AG04449 (cell line): ENCODE results near the gene ZNF800.

Source experiments
- CTCF ChIA-PET: fragments of 350-600 bp; formaldehyde crosslinking; extraction: SDS; loops from one replicate; lab custom pipeline; 2021; ENCODE audit warnings: antibody characterized with exemption; lab: Yijun Ruan, JAX
- POLR2A ChIA-PET: fragments of 400-600, 350-600 bp; formaldehyde crosslinking; extraction: SDS; loops from one replicate; lab custom pipeline; 2020; ENCODE audit warnings: antibody characterized with exemption, inconsistent platforms; lab: Yijun Ruan, JAX
- DNase-seq: peaks from one replicate; pipeline ENCODE4 v3.0.0-alpha.2; 2010; ENCODE audit warnings: low read depth, low spot score
- H3K4me3 ChIP-seq: 2 replicates; pipeline ENCODE4 v1.5.1; 2011; ENCODE audit warnings: low read depth, mild to moderate bottlenecking, control low read depth, low read length
- TF ChIP-seq, protein P1 (sequence below): IDR thresholded peaks from one replicate; pipeline ENCODE4 v1.5.1; 2011; ENCODE audit warnings: mild to moderate bottlenecking, moderate library complexity, low read length, control low read depth, inconsistent platforms; ENCODE audit not compliant: insufficient read depth; ENCODE audit errors: missing control alignments

ZNF800 gene

DNA sequence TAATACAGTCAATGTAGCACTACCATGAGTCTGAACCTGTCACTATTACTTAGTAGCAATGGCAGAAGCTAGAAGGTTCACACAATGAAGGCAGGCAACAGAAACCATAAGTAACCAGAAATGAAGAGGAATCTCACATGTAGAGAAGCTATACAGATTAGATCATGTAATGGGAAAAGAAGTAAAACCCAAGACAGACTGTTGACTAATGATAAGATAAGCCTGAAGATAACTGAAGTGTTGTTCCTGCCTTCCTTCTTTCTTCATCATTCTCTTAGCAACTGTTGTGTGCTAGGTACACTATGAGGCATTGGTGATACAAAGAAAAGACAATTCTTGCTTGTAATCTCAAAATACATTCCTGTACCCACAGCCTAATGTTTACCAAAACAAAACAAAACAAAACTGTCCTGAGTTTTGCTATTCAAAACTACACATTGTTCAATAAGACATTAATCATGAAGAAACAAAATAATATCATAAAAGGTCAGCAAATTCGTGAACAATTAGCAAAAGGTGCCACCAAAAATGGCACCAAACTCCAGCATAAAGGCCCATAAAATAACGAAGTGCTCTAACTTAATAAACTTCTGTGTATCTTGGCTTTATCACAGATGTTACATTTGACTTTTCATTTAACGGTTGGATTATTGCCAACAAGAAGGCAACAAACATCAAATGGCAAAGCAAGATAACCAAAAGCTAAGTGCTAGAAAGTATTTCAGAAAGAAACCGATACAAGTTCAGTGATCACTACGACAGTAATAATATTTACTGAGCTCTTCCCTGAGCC lies 27.1 kb downstream of the ZNF800 start:
- H3K4me3 ChIP-seq, result no peak overlapping the region
- ChIA-PET CTCF (interaction anchor here (3.1 kb wide), 1 partner anchor 18 kb away, joined by 12 read pairs; no protein-coding TSS in a partner anchor), POLR2A (no interaction called here)
- TF ChIP-seq, protein P1, sequence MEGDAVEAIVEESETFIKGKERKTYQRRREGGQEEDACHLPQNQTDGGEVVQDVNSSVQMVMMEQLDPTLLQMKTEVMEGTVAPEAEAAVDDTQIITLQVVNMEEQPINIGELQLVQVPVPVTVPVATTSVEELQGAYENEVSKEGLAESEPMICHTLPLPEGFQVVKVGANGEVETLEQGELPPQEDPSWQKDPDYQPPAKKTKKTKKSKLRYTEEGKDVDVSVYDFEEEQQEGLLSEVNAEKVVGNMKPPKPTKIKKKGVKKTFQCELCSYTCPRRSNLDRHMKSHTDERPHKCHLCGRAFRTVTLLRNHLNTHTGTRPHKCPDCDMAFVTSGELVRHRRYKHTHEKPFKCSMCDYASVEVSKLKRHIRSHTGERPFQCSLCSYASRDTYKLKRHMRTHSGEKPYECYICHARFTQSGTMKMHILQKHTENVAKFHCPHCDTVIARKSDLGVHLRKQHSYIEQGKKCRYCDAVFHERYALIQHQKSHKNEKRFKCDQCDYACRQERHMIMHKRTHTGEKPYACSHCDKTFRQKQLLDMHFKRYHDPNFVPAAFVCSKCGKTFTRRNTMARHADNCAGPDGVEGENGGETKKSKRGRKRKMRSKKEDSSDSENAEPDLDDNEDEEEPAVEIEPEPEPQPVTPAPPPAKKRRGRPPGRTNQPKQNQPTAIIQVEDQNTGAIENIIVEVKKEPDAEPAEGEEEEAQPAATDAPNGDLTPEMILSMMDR, result no peak
- no peak for DNase-seq

DNA sequence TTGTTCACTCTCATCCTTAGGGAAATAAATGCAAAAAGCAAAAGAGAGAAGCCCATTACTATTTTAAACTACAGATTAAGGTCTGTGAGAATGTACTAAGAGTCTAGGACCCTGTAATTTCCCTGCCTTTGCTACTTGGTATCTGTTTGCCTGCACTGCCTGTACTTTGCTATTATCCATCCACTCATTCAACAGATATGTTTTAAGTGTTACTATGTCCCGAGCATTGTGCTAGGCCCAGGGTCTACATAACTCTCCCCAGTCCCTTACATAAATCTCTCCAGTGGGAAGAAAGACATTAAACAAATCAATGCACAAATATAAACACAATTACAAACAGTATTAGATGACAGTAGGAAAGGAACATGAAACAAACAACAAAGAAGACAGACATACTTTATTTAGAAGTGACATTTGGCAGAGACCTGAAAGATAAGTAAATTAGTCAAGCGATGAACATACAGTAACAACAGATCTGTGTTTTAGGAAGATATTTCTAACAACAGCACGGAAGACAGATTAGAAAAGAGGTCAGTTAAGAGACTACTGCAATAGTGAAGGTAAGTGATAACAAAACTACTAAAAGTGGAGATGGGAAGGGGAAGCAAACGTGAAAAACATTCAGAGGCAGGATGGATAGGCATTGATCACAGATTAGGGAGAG lies 30.0 kb downstream of the ZNF800 start:
- ChIA-PET CTCF (no interaction called here), POLR2A (interaction anchor here (1.0 kb wide), 1 partner anchor 30 kb away, joined by 3 read pairs; the partner anchor contains the start of gene ZNF800)
- no peak for DNase-seq
- TF ChIP-seq, protein P1, result no peak
- H3K4me3 ChIP-seq, result no peak overlapping the region

DNA sequence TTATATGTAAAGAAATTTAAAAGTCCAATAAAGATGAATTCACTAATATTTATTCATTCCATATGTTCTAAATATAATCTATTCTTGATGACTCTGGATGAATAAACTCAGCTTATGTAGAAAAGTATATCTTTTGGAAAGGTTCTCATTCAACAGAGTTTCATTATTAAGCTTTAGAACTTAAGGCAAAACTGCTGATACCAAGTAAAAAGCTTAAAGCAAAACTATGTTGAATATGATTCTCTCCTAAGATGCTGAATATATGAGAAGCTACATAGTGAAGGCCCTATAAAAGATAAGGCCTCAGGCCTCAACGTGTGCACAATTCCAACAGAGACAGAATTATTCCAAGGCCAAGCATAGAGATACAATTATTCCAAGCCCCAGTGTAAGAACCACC lies 30.8 kb downstream of the ZNF800 start:
- ChIA-PET POLR2A (interaction anchor here (1.0 kb wide), 1 partner anchor 31 kb away, joined by 3 read pairs; the partner anchor contains the start of gene ZNF800), CTCF (no interaction called here)
- TF ChIP-seq, protein P1, result no peak

DNA sequence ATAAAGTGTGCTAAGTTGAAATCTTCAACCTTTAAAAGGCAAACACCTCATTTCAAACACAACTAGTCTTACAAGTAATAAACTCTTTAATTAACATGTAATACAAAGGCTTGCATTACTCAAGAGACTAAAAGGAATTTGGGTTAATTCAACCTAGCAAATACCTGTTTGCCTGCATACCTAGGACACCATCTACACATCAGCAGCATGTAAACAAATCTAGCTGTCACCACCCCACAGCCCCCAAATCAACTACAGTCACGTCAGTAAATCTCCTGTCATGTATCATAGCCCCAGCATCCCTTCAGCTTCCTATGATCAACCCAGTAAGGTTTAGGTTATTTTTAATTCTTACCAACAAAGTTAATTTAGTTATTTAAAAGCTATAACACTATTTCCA lies 33.5 kb downstream of the ZNF800 start:
- no peak overlapping the region for H3K4me3 ChIP-seq
- ChIA-PET CTCF (interaction anchor here (1.3 to 1.8 kb wide), 2 partner anchors 10 kb away, joined by 3 to 15 read pairs; no protein-coding TSS in a partner anchor), POLR2A (no interaction called here)
- DNase-seq, result no peak
- TF ChIP-seq, protein P1, result no peak

More for the DNA sequence above, 30.8 kb downstream of the ZNF800 start:
- no peak overlapping the region for H3K4me3 ChIP-seq
- no peak for DNase-seq

DNA sequence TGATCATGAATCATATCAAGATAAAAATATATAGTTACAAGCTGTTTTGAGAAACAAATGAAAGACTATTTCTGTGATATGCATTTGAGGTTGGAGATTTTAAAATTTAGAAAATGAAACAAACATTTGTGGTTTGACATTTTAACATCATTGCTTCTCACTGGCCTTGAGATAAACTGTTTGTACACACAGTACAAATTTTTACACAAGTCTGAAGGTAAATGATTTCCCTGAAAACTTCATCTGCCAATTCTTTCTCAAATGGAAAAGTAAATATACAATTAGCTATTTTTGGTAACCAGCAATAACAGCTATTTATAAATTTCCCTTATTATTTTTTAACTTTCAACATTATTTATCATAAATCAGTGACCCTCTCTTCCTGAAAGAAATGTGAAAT lies 38.6 kb downstream of the ZNF800 start:
- no peak overlapping the region for H3K4me3 ChIP-seq
- POLR2A ChIA-PET, result interaction anchor here (0.5 kb wide), 1 partner anchor 38 kb away, joined by 3 read pairs; no protein-coding TSS in a partner anchor
- TF ChIP-seq, protein P1, result no peak
- CTCF ChIA-PET, result interaction anchor here (2.8 kb wide), 1 partner anchor 13 kb away, joined by 11 read pairs; no protein-coding TSS in a partner anchor
- no peak for DNase-seq

DNA sequence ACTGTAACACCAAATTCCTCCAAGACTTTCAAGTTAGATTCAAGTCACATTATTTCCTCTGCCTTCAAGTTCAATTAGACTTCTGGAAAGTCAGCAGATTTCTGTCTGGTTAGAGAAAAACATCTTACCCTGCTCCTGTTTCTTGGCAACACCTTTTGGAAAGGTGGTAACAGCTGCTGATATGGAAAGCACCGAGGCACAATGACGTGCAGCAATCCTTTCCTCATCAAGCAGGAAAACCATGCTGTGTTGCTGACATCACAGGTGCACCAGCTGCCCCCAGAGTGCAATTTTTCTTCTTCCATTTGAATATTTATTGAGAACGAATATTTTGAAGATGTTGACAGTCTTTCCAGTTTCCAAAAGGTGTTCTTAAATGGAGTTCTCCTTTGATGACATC lies 41.9 kb downstream of the ZNF800 start:
- H3K4me3 ChIP-seq, result no peak overlapping the region
- ChIA-PET CTCF (interaction anchor here (1.6 to 4.3 kb wide), 2 partner anchors 17 to 163 kb away, joined by 6 to 20 read pairs; no protein-coding TSS in a partner anchor), POLR2A (no interaction called here)
- TF ChIP-seq, protein P1, result no peak
- no peak for DNase-seq
